ENCODE measurements around the gene CSK.
"Not testable (repeated sequence)": the region's sequence is repeated elsewhere in the genome, so short reads cannot be mapped to it uniquely, and the experiment has no call there.

The CSK gene

DNA sequence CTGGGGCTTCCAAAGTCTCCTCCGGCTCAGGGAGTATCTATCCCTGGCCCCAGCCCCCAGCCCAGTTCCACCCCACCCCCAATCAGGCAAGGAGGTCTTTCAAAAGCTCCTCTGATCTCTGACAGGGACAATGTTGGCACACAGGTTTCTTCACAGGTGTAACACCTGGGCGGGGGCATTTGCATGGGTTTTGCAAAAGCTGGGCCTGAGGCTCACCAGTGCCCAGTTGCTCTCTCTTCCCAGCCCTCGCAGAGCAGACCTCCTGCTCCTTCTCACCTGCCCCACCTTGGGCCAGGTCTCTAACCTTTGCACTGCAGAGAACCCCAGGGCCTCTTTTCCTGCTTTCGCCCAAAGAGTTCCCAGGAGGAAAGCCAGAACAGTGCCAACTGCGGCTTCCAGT lies 8.6 kb upstream of the CSK start:
- DNase-seq, result no peak

DNA sequence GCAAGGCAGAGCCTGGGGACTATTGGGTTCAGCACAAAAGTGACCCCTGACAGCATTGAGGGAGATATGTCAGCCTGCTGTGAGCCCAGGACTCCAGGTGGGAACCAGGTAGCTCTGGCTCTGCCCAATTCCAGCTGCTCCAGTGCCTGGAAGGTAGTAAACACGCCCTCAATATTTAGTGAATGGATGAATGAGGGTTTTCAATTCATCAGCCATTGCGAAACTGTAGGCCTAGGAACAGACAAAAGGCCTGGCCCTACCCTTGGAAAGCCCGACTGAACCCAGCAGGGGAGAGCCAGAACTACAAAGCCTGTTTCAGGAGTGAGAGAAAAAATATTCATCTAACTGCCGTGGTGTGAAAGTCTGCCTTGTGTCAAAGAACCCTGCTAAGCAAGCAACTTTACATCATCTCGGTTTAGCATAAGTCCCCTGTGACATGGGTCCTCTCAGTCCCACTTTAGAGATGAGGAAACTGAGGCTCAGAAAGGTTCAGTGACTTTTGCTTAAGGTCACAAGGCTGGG lies 8.1 kb upstream of the CSK start:
- DNase-seq, result no peak

DNA sequence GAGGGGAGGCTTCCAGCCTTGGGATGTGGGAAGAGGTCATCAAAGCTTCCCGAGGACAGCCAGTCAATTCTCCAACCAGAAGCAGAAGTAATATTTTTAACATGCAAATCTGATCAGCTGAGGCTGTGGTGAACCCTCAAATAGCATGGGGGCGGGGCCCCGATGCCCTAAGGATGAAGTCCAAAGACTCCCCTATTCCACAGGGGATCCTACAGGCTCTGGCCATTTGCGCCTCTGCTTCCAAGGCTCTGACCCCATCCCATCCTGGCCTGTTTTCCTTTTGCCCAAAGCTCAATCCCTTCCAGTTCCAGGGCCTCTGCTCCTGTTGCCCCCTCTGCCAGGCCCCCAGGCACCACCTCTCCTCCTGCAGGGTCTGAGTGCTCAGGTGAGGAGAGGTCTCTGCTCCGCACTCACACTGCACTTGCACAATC lies 6.7 kb upstream of the CSK start:
- no peak for DNase-seq

DNA sequence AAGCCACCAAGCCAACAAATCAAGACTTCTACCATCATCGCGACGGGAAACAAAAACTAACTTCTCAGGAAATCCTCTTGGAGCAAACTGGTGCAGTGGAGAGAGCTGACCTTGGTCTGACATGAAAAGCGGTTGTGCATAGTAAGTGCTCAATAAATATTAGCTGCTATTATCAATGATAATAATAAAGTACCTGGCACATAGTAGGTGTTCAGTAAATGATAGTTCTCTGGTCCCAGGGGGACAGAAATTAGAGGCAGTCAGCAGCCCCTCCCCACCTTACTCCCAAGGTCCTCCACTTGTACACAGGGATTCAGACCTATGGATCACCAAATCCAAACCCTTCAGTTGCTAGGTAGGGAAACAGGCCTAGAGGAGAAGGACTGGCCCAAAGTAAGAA lies 6.0 kb upstream of the CSK start:
- DNase-seq, result no peak

DNA sequence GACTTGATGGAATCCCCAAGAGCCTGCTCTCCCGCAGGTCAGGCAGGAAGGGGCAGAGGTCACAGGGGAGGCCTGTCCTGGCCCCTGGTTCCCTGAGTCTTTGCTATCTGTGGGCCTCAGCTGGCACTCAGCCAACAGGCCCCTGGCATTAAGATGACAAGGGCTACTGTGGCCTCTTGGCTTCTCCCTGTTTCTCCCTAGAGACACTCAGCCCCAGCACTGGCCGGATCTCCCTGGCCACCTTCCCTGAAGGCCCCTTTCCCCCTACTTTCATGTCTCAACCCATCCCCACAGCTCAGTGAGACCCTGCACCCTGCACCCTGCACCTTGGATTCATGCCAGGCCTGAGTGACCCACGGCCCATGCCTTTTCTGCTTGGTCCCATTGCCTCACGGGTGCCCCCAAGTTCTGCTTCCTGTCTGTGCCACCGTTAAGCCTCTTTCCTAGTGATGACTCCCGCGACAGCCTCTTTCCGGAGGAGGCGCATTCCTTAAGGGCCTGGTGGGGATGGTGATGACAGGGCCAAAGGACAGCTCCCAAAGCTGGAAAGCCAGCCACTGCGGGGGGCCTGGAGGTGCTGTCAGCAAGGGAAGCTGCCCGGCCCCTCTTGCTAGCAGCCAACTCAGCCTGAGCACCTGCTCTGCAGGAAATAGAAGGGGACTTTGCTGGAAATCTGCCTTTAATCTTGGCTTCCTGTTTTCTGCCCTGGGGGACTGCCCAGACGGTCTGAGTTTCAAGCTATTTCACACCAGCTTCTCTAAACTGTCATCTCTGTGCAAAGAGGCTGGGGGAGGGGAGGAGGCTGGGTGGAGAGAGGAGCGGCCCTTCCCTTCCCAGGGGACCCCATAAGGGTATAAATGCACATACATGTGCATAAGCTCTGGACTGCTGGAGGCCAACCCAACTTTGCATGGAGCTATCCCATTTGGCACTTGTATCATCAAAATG lies 4.8 kb upstream of the CSK start:
- DNase-seq, result no peak

DNA sequence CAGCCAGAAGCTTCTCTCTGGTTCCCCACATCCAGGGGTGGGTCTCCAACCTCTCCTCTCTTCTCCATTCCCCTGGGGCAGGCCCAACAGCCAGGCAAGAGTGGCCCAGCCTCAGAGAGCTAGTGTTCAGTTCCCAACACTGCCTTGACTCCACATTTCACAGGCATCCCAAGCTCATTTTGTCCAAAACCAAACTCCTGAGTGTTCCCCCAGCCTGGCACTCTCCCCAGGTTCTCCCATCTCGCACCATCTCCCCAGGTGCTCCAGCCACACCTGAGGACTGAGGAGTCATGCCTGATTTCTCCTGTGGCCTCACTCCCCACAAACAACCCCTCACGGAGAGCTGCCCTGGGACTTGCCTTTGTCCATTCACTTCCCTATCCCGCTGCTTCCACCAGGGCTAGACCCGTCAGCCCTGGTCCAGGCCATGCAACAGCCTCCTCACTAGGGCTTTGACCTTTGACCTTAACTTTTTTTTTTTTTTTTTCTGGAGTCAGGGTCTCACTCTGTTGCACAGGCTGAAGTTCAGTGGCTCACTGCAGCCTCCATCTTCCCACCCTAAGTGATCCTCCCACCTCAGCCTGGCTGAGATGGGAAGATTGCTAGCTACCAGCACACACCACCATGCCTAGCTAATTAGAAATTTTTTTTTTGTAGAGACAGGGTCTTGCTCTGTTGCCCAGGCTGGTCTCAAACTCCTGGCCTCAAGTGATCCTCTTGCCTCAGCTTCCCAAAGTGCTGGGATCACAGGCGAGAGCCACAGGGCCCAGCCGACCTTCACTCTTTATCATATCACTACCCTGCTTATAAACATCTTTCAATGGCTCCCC lies 3.9 kb upstream of the CSK start:
- DNase-seq, result no peak

DNA sequence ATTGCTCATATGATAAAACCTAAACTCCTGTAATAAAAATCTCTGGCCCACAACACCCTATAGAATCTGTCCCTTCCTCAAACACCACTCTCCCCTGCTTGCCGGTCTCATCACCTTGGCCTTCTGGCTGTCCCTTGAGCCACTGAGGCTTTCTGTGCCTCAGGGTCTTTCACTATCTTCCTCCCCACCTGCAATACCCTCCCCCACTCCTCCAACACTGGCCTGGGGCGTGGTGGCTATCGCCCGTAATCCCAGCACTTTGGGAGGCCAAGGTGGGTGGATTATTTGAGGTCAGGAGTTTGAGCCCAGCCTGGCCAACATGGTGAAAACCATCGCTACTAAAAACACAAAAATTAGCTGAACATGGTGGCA lies 3.3 kb upstream of the CSK start:
- no peak for DNase-seq

DNA sequence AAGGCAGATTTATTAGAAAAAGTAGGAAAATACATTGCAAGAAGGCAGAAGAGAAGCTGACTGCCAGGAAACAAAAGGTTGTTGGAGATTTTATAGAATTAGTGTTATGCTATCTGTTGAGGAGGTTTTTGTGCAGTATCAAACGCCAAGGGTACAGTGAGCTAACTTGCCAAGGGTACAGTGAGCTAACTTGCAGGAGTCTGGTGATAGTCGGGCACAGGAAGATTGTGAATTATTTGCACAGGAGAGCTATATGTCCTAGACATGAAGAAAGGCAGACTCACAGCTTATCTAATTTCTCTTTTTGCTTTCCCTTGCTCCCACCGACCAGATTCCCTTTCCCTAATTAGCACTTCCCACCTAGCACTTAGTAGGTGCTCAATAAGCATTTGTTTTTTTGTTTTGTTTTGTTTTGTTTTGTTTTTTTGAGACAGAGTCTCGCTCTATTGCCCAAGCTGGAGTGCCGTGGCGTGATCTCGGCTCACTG lies 2.7 kb upstream of the CSK start:
- DNase-seq, result no peak

DNA sequence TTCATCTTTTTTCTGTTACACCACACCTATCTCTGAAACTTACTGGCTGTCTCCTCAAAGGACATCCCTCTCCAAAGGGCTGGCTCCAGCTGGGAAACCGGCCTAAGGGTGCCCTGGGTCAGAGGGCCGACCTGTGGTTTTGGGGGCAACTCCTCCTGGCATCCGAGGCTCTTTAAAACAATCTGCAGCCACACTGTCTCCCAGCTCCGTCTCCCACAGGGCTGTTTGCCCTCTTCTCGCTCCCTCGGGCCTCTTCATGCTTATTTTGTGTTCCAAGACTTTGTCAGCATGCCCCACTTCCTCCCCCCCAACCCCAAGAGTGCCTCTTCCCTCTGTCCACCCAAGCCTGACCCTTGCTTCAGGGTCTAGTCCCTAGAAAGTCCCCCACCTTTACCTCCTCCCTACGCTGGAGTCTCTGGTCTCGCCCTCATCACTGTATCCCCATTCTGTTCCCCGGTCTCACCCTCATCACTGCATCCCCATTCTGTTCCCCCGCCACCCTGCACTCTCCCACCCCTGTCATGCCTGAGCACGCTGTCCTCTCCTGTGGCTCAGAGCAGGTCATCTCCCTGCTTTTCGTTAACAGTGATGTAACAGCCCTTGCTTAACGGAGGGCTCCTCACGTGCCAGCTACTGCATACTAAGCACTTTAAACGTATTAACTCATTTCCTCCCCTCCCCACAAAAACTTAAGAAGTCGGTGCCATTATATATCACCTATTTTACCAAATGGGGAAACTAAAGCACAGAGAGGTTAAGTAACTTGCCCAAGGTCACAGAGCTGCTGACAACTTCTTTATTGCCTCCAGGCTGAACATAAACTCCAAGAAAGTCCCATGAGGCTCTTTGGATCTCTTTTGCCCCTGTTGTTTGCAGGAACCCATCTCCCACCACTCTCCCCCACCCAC lies 1.1 kb upstream of the CSK start:
- no peak for DNase-seq

DNA sequence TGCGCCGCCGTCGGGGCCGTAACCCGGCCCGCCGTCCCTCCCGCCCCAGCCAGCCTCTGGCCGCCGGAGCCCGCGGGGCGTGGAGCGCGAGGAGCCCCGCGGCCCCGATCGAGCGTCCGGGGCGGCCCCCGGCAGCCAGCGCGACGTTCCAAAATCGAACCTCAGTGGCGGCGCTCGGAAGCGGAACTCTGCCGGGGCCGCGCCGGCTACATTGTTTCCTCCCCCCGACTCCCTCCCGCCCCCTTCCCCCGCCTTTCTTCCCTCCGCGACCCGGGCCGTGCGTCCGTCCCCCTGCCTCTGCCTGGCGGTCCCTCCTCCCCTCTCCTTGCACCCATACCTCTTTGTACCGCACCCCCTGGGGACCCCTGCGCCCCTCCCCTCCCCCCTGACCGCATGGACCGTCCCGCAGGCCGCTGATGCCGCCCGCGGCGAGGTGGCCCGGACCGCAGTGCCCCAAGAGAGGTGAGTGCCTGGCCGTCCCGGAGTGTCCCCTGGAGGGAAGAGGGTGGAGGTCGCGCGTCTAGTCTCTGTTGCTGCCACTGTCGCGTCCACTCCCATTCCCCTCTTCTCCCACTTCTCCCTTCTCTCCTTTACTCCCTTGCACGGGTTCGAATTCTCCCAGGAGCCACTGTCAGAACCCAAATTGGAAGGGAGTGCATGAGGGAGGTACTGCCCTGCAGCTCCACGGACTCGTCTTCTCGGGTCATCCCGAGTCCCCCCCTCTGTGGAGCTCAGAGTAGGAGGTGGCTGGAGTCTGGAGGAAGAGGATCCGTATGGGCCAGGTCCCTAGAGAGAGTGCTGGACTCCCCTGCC lies 585 bp downstream of the CSK start:
- DNase-seq, result no peak

DNA sequence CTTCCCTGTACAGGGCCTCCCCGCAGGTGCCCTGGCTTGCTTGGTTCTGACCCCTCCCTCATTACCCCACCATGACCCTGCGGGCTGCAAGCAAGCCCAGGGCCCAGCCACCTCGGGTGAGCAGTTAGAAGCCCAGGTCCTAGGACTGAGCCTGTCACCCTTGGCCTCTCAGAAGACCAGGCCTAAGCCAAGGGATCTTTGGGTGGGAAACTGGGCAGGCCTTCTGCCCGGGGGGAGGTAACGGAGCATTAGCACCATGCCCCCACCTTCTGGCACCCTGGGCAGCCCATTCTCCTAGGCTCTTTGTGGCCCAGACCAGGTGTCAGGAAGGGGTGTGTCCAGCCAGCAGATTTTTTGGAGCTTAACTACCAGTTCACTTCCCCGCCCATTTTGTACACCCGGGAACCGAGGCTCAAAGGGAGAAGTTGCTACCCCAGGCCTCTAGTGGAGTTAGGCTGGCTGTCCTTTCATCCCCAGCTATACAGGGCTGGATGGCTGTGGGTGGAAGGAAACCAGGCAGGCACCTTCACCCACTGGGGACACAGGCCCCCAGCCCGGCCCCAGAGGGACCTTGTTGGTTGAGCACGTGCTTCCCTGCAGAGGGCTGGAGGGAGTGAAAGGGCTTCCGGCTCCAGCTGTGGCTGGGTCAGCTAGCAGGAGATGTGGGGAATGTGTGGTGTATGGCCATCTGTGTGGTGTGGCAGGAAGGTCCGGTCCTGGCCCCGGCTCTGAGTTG lies 1.4 kb downstream of the CSK start:
- DNase-seq, result no peak

DNA sequence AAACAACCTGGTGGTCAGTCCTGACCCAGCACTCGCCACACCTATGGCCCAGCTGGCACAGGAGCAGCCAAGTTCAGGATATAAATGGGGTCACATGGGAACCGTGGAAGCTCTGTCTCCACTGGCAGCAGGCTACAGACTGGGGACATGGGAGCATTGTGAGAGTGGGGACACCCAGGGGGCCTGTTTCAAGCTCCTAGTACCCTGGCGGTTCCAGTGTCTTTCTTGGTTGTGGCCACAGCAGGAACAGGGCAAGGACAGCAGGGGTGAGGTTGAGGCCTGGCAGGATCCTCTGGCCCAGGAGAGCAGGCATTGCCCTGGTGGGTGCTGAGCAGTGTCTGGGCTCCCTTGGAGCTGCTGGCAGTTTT lies 1.9 kb downstream of the CSK start:
- no peak for DNase-seq

DNA sequence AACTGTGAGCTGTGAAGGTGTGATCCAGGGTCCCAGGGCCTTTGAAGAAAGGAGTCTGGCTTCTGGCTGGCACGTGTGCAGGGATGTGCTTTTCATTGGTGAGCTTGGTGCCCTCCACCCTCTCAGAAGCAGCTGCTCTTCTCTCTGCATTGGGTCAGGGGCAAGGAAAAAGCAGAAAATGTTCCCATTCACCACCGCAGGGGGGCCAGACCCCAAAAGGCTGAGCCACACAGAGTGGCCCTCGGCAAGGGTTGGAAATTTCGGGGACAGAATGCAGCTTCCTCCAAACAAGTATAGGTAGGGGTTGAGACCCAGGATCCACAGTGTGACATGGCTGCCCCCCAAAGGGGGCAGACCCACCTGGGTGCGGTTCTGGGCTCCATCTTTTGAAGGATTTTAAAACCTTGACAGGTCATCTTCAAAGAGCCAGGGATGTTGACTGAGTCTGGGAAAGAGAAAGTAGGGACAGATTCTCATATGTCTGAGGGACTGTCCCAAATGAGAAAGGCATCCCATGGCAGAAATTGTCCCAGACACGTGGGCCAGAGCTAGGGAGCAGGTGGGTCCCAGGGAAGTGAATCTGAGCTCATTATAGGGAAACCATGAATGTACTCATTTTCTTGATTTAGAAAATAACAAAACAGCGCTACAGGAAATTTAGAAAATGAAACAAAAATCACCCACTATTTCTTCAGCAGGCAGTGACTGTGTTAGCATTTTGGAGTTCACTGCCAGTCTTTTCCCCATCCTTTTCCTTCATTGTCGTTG lies 2.7 kb downstream of the CSK start:
- DNase-seq, result no peak

DNA sequence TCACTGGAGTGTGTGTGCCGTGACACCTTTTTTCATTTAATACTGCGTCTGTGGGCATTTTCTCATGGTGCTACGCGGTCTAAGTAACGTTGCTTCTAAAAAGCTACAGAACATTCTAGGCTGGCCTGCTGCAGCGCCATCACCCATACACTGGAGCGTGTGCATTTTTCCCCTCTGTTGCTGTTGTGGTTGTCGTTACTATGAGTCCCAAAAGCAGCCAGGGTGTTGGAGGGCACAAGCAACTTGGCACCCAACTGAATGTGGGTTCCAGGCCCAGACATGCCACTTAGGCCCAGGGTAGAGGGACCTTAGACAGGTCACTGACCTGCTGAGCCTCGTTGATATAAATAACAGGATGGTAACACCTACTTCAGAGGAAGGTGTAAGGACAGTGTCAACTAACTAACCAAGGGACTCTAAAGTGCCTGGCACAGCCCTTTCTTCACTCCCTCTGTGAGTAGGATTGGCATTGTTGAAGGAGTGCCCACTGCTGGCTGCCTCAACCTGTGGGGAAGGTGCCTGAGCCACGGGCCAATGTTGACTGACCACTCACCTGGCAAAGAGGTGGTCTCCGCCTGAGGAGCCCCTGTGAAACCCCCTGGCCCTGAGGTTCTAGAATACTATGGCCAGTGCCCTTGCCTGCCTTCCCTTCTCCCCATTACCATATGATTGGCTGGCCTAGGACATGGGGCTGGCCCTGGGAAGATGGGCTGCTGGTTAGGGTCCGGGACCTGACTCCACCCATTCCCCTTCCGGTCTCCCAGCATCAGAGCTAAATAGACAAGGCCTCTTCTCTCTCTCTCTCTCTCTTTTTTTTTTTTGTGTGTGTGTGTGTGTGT lies 3.5 kb downstream of the CSK start:
- no peak for DNase-seq

DNA sequence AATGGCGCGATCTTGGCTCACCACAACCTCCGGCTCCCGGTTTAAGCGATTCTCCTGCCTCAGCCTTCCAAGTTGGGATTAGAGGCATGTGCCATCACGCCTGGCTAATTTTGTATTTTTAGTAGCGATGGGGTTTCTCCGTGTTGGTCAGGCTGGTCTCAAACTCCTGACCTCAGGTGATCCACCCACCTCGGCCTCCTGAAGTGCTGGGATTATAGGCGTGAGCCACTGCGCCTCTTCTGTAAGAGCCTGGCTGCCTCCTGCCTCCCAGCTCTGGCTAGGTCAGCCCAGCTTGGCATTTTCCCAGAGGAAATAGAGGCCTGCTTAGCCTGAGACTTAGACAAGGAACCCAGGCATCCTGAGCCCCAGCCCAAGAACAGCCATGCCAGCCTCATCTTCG lies 4.2 kb downstream of the CSK start:
- not testable (repeated sequence) for DNase-seq

DNA sequence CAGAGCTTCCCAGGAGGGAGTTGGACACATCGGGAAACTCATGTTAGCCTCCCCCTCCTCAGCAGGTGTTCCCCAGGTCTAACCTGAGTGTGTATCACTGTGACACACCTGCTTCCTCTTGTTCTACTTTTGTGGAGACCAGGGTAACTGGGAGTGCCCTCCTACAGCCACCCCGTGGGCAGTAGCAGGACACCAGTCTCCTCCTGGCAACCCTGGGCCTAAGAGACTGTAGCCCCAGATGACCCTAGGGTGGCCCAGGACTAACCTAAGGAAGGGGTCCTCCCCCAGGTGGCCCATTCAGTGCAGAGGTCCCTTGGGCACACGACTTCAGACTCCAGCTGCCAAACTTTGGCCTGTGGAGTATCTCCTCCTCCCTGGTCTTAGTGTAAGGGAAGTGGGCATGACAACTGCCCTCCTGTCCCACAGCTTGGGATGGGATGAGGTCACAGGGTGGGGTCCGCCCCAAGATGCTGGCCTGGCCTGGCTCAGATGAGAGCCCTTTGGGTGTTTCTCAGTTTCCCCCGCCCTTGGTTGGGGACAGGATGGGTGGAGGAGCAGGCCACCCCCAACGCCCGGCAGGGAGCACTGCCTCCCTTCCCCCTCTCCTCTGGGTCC lies 4.8 kb downstream of the CSK start:
- no peak for DNase-seq

DNA sequence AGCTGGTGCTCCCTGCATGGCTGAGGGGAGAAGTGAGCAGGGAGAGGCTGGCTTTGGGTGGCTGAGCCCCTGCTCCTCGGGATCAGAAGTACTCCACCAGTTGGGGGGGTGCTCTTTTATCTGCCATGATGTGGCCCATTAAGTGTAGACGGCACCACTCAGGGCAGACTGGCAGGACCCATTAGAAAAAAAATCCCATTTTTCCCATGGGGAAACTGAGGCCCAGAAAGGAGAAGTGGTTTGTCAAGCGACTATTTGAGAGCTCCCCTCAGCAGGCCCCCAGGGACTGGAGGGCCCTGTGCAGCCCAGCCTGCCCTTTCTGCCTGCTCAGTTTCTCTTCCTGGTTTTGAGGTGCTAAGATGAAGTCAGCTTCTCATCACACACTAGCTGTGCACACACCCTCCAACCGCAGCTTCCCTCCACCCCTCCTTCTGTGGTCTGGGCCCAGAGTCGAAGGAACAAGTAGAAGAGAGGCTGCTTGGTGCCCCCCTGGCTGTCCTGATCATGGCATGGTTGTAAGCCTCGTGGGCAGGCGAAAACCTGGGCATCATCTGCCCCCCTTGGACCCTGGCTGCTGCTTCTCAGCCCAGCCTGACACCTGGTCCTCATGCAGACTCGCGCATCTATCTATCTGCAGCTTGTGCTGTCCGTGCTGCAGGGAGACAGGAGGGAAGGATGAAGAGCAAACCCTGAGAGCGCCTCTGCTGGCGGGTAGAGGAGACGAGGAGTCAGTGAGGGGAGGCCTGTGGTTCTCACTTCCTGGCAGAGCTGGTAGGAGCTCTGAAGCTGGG lies 5.6 kb downstream of the CSK start:
- no peak for DNase-seq

All from DMS79 (cell line).